Measurements from ENCODE around the gene RAB31.

DNA sequence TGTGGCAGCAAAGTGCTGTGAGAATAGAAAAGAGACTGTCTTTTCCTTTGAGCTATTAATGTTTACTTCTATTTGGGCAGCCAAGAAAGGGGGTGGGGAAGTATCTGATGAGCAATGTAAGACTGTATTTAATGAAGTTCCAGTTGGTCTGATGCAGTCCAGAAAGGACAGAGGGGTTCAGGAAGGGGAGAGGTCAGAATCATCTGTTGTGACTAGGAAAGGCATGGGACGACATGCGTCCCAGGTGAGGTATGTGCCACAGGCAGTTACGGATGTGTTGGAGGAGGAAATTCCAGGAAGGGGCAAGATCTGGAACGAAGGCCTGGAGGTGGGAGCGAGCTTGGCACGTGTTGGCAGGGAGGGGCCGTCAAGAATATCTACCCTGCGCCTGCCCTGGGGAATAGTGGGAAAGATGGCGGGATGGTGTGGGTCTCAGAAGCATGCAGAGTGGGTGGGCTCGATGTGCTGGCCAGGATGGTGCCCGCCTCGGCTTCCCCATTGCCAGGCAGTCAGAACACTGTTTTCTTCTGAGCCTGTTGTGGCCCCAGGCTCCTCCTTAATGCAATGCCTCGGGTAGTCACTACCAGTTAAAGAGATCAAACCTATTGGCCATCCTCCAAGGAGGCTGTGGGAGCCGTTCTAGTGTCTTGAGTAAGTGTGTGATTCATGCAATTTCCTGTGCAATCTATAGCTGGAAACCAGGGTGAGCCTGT lies 119.8 kb downstream of the RAB31 start:
- no peak for TF ChIP-seq POLR2A (IDR thresholded peaks at IDR 0.05)
- TF ChIP-seq, protein P1, sequence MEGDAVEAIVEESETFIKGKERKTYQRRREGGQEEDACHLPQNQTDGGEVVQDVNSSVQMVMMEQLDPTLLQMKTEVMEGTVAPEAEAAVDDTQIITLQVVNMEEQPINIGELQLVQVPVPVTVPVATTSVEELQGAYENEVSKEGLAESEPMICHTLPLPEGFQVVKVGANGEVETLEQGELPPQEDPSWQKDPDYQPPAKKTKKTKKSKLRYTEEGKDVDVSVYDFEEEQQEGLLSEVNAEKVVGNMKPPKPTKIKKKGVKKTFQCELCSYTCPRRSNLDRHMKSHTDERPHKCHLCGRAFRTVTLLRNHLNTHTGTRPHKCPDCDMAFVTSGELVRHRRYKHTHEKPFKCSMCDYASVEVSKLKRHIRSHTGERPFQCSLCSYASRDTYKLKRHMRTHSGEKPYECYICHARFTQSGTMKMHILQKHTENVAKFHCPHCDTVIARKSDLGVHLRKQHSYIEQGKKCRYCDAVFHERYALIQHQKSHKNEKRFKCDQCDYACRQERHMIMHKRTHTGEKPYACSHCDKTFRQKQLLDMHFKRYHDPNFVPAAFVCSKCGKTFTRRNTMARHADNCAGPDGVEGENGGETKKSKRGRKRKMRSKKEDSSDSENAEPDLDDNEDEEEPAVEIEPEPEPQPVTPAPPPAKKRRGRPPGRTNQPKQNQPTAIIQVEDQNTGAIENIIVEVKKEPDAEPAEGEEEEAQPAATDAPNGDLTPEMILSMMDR (IDR thresholded peaks at IDR 0.05), result no peak
